ENCODE results near the gene GPR139.

GRCh38 chr16:20111143-20111542, 37.5 kb upstream of the GPR139 start:
- TF ChIP-seq CTCF (IDR thresholded peaks at IDR 0.05 in 2 of 3, conservative IDR thresholded peaks at IDR 0.05 in 1 of 3; ENCODE audit: control insufficient read depth in 2 of 3, extremely low read depth in 1 of 3, insufficient read depth in 1 of 3, low read depth in 3 of 3, low read length in 3 of 3) (no peak), CBX5 (IDR thresholded peaks at IDR 0.05; ENCODE audit: low read depth) (no peak), TARDBP (IDR thresholded peaks at IDR 0.05; ENCODE audit: borderline replicate concordance) (no peak), RELA (IDR thresholded peaks at IDR 0.05; ENCODE audit: borderline replicate concordance, partially characterized antibody) (no peak), ETV6 (conservative IDR thresholded peaks at IDR 0.05 in 1 of 2, IDR thresholded peaks at IDR 0.05 in 1 of 2; ENCODE audit: borderline replicate concordance in 1 of 2, low read depth in 1 of 2) (no peak), PBX3 (IDR thresholded peaks at IDR 0.05; ENCODE audit: insufficient replicate concordance, low read depth, low read length) (no peak), SPI1 (IDR thresholded peaks at IDR 0.05; ENCODE audit: borderline replicate concordance, insufficient read depth, low read depth, low read length) (no peak), BCL11A (IDR thresholded peaks at IDR 0.05; ENCODE audit: low read depth, low read length) (no peak), SRF (IDR thresholded peaks at IDR 0.05; ENCODE audit: low read depth in 2 of 2, low read length in 2 of 2) (no peak), HDAC2 (IDR thresholded peaks at IDR 0.05) (no peak), POLR2AphosphoS5 (IDR thresholded peaks at IDR 0.05; ENCODE audit: low read length) (no peak), TAF1 (IDR thresholded peaks at IDR 0.05; ENCODE audit: borderline replicate concordance, low read depth, low read length) (no peak), POLR2A (IDR thresholded peaks at IDR 0.05; ENCODE audit: low read depth, low read length) (no peak)
- TF ChIP-seq, protein P1, sequence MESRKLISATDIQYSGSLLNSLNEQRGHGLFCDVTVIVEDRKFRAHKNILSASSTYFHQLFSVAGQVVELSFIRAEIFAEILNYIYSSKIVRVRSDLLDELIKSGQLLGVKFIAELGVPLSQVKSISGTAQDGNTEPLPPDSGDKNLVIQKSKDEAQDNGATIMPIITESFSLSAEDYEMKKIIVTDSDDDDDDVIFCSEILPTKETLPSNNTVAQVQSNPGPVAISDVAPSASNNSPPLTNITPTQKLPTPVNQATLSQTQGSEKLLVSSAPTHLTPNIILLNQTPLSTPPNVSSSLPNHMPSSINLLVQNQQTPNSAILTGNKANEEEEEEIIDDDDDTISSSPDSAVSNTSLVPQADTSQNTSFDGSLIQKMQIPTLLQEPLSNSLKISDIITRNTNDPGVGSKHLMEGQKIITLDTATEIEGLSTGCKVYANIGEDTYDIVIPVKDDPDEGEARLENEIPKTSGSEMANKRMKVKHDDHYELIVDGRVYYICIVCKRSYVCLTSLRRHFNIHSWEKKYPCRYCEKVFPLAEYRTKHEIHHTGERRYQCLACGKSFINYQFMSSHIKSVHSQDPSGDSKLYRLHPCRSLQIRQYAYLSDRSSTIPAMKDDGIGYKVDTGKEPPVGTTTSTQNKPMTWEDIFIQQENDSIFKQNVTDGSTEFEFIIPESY (IDR thresholded peaks at IDR 0.05), result no peak

All from GM12878 (cell line).